ENCODE results near the gene DCUN1D3. TPM values are rescaled to one million over a fixed set of nuclear protein-coding genes. Genes with fewer than 3 reads are reported as not detected.

Gene DCUN1D3
- total RNA-seq, 2 experiments from 2014 or later: 4.2 to 5.1 TPM

GRCh38 chr16:20903116-20903898, 3.1 kb upstream of the DCUN1D3 start:
- Mint-ChIP-seq H3K4me1 (peaks cover 52% of the 10 kb centered on the region), H3K27me3 (no peaks in the 10 kb centered on the region), H3K9me3 (ENCODE audit: low read depth) (no peaks in the 10 kb centered on the region), H3K36me3 (ENCODE audit: low read depth) (peaks cover 32% of the 10 kb centered on the region), H3K4me3 (peak overlapping the region; percentile 34), H3K27ac (peak overlapping the region; percentile 28)
- DNase-seq (no peak), ATAC-seq (no peak)
- POLR2A ChIA-PET: interaction anchor here (0.5 to 0.9 kb wide), 4 partner anchors 9 to 181 kb away, joined by 3 to 7 read pairs (median 3); no protein-coding TSS in a partner anchor
- intact Hi-C loops (cut with DNase I, micrococcal nuclease): loop anchor here (5.0 to 10.0 kb wide), 3 partner anchors 619 to 1186 kb away; partner anchors contain the start of genes IQCK (in 1 of the 2) and KNOP1 (in 1 of the 2)
- CTCF ChIA-PET: interaction anchor here (0.5 to 1.1 kb wide), 4 partner anchors 20 to 239 kb away, joined by 3 to 6 read pairs (median 3); no protein-coding TSS in a partner anchor

- H3K27ac Mint-ChIP-seq: peak overlapping the region; percentile 20
- ATAC-seq (no peak), DNase-seq (no peak)
- no peaks in the 10 kb centered on the region for H3K9me3 Mint-ChIP-seq (ENCODE audit: low read depth)
- ChIA-PET POLR2A (interaction anchor here (0.9 kb wide), 1 partner anchor 28 kb away, joined by 3 read pairs; no protein-coding TSS in a partner anchor), CTCF (interaction anchor here (1.1 kb wide), 1 partner anchor 194 kb away, joined by 3 read pairs; no protein-coding TSS in a partner anchor)
- peak overlapping the region; percentile 83 for H3K4me3 Mint-ChIP-seq
- no peaks in the 10 kb centered on the region for H3K27me3 Mint-ChIP-seq
- intact Hi-C loops (cut with DNase I, micrococcal nuclease): loop anchor here (5.0 to 10.0 kb wide), 3 partner anchors 620 to 1185 kb away; partner anchors contain the start of genes IQCK (in 1 of the 2) and KNOP1 (in 1 of the 2)
- H3K36me3 Mint-ChIP-seq (ENCODE audit: low read depth): peaks cover 28% of the 10 kb centered on the region
- peaks cover 61% of the 10 kb centered on the region for H3K4me1 Mint-ChIP-seq
Measured at GRCh38 chr16:20902426-20902825, 2.3 kb upstream of the DCUN1D3 start.

- intact Hi-C loops (cut with DNase I, micrococcal nuclease): loop anchor here (2.0 to 10.0 kb wide), 6 partner anchors 43 to 1184 kb away; partner anchors contain the start of genes IQCK (in 1 of the 2), KNOP1 (in 1 of the 2) and UQCRC2 (in 1 of the 2)
- H3K27ac Mint-ChIP-seq: peak overlapping the region; percentile 94
- peak overlapping the region; percentile 83 for H3K4me3 Mint-ChIP-seq
- ChIA-PET POLR2A (interaction anchor here (1.4 kb wide), 1 partner anchor 27 kb away, joined by 5 read pairs; no protein-coding TSS in a partner anchor), CTCF (no interaction called here)
- H3K36me3 Mint-ChIP-seq (ENCODE audit: low read depth): peaks cover 28% of the 10 kb centered on the region
- H3K4me1 Mint-ChIP-seq: peaks cover 63% of the 10 kb centered on the region
- no peaks in the 10 kb centered on the region for H3K9me3 Mint-ChIP-seq (ENCODE audit: low read depth)
- DNase-seq: peak; percentile 32
- ATAC-seq: no peak
- no peaks in the 10 kb centered on the region for H3K27me3 Mint-ChIP-seq
Measured at GRCh38 chr16:20901436-20902112, 1.4 kb upstream of the DCUN1D3 start.

GRCh38 chr16:20901068-20901435, 894 bp upstream of the DCUN1D3 start:
- peak; percentile 5 for ATAC-seq
- intact Hi-C loops (cut with DNase I, micrococcal nuclease): loop anchor here (2.0 to 10.0 kb wide), 6 partner anchors 44 to 1184 kb away; partner anchors contain the start of genes IQCK (in 1 of the 2), KNOP1 (in 1 of the 2) and UQCRC2 (in 1 of the 2)
- H3K27me3 Mint-ChIP-seq: no peaks in the 10 kb centered on the region
- H3K27ac Mint-ChIP-seq: peak overlapping the region; percentile 94
- no peaks in the 10 kb centered on the region for H3K9me3 Mint-ChIP-seq (ENCODE audit: low read depth)
- peaks cover 62% of the 10 kb centered on the region for H3K4me1 Mint-ChIP-seq
- no peak for DNase-seq
- POLR2A ChIA-PET: interaction anchor here (1.4 kb wide), 1 partner anchor 26 kb away, joined by 5 read pairs; no protein-coding TSS in a partner anchor
- H3K36me3 Mint-ChIP-seq (ENCODE audit: low read depth): peaks cover 24% of the 10 kb centered on the region
- H3K4me3 Mint-ChIP-seq: peak overlapping the region; percentile 83
- CTCF ChIA-PET: interaction anchor here (0.5 to 1.6 kb wide), 2 partner anchors 17 to 256 kb away, joined by 3 to 4 read pairs; no protein-coding TSS in a partner anchor

GRCh38 chr16:20899477-20900298, 470 bp downstream of the DCUN1D3 start:
- peak overlapping the region; percentile 83 for H3K4me3 Mint-ChIP-seq
- peaks cover 55% of the 10 kb centered on the region for H3K4me1 Mint-ChIP-seq
- intact Hi-C loops (cut with DNase I, micrococcal nuclease): loop anchor here (1.0 to 10.0 kb wide), 17 partner anchors 11 to 1475 kb away; partner anchors contain the start of genes CCP110 (in 1 of the 2), CDR2 (in 1 of the 2), ERI2 (in 1 of the 2) and GDE1 (in 1 of the 2)
- peak overlapping the region; percentile 94 for H3K27ac Mint-ChIP-seq
- no peaks in the 10 kb centered on the region for H3K9me3 Mint-ChIP-seq (ENCODE audit: low read depth)
- peaks cover 28% of the 10 kb centered on the region for H3K36me3 Mint-ChIP-seq (ENCODE audit: low read depth)
- peak; percentile 3 for ATAC-seq
- H3K27me3 Mint-ChIP-seq: no peaks in the 10 kb centered on the region
- POLR2A ChIA-PET: interaction anchor here (0.7 to 1.5 kb wide), 4 partner anchors 11 to 1291 kb away, joined by 3 to 4 read pairs (median 4); no protein-coding TSS in a partner anchor
- CTCF ChIA-PET: interaction anchor here (0.6 to 1.6 kb wide), 5 partner anchors 10 to 33 kb away, joined by 3 to 6 read pairs (median 4); no protein-coding TSS in a partner anchor
- no peak for DNase-seq

GRCh38 chr16:20899071-20899470, 1.1 kb downstream of the DCUN1D3 start:
- intact Hi-C loops (cut with DNase I, micrococcal nuclease): loop anchor here in 1 of 2 experiments (2.0 kb wide), 1 partner anchor 1376 kb away; the partner anchor contains the start of genes CCP110 and GDE1
- Mint-ChIP-seq H3K9me3 (ENCODE audit: low read depth) (no peaks in the 10 kb centered on the region), H3K27me3 (no peaks in the 10 kb centered on the region), H3K36me3 (ENCODE audit: low read depth) (peaks cover 28% of the 10 kb centered on the region), H3K4me1 (peaks cover 49% of the 10 kb centered on the region), H3K4me3 (peak overlapping the region; percentile 83), H3K27ac (peak overlapping the region; percentile 81)
- ATAC-seq: no peak
- no peak for DNase-seq
- ChIA-PET POLR2A (interaction anchor here (1.5 kb wide), 1 partner anchor 12 kb away, joined by 4 read pairs; no protein-coding TSS in a partner anchor), CTCF (interaction anchor here (0.6 to 1.3 kb wide), 3 partner anchors 9 to 288 kb away, joined by 3 to 6 read pairs (median 3); no protein-coding TSS in a partner anchor)

GRCh38 chr16:20897922-20898321, 2.2 kb downstream of the DCUN1D3 start:
- ATAC-seq (no peak), DNase-seq (no peak)
- peaks cover 38% of the 10 kb centered on the region for H3K4me1 Mint-ChIP-seq
- no peak overlapping the region for H3K4me3 Mint-ChIP-seq
- H3K9me3 Mint-ChIP-seq (ENCODE audit: low read depth): no peaks in the 10 kb centered on the region
- peaks cover 27% of the 10 kb centered on the region for H3K36me3 Mint-ChIP-seq (ENCODE audit: low read depth)
- H3K27me3 Mint-ChIP-seq: no peaks in the 10 kb centered on the region
- POLR2A ChIA-PET: interaction anchor here (1.5 kb wide), 1 partner anchor 13 kb away, joined by 4 read pairs; no protein-coding TSS in a partner anchor
- CTCF ChIA-PET: interaction anchor here (0.8 to 1.7 kb wide), 2 partner anchors 24 to 43 kb away, joined by 3 to 5 read pairs; no protein-coding TSS in a partner anchor
- H3K27ac Mint-ChIP-seq: peak overlapping the region; percentile 18
- intact Hi-C loops (cut with DNase I, micrococcal nuclease): loop anchor here in 1 of 2 experiments (2.0 kb wide), 1 partner anchor 1375 kb away; the partner anchor contains the start of genes CCP110 and GDE1

GRCh38 chr16:20897253-20897897, 2.8 kb downstream of the DCUN1D3 start:
- intact Hi-C loops (cut with DNase I, micrococcal nuclease): no loop called here
- ChIA-PET POLR2A (no interaction called here), CTCF (interaction anchor here (0.8 to 1.7 kb wide), 2 partner anchors 23 to 42 kb away, joined by 3 to 5 read pairs; no protein-coding TSS in a partner anchor)
- H3K27me3 Mint-ChIP-seq: no peaks in the 10 kb centered on the region
- no peak for ATAC-seq
- peaks cover 34% of the 10 kb centered on the region for H3K4me1 Mint-ChIP-seq
- H3K27ac Mint-ChIP-seq: peak overlapping the region; percentile 18
- no peaks in the 10 kb centered on the region for H3K9me3 Mint-ChIP-seq (ENCODE audit: low read depth)
- no peak for DNase-seq
- H3K4me3 Mint-ChIP-seq: no peak overlapping the region
- H3K36me3 Mint-ChIP-seq (ENCODE audit: low read depth): peaks cover 27% of the 10 kb centered on the region

GRCh38 chr16:20894388-20894787, 5.8 kb downstream of the DCUN1D3 start:
- peaks cover 15% of the 10 kb centered on the region for H3K36me3 Mint-ChIP-seq (ENCODE audit: low read depth)
- ChIA-PET CTCF (interaction anchor here (0.9 to 1.6 kb wide), 2 partner anchors 20 to 50 kb away, joined by 3 to 4 read pairs; no protein-coding TSS in a partner anchor), POLR2A (no interaction called here)
- H3K9me3 Mint-ChIP-seq (ENCODE audit: low read depth): no peaks in the 10 kb centered on the region
- ATAC-seq: no peak
- no peak overlapping the region for H3K27ac Mint-ChIP-seq
- no peak for DNase-seq
- intact Hi-C loops (cut with DNase I, micrococcal nuclease): no loop called here
- H3K4me3 Mint-ChIP-seq: no peak overlapping the region
- no peaks in the 10 kb centered on the region for H3K27me3 Mint-ChIP-seq
- peaks cover 21% of the 10 kb centered on the region for H3K4me1 Mint-ChIP-seq

Data from activated CD4-positive, alpha-beta T cell treated with anti-CD3 and anti-CD28 coated beads for 36 hours (primary cell).